ENCODE data around the gene FASN. TPM values are rescaled to one million over a fixed set of nuclear protein-coding genes. Genes with fewer than 3 reads are reported as not detected.

The FASN gene
- total and polyA plus RNA-seq, 2 of the 13 experiments (the other 11 are each of a cell fraction or from before 2014, with no cell fraction given): 51.7 to 101 TPM

- TF ChIP-seq TCF12 (IDR thresholded peaks at IDR 0.05) (no peak), TCF12 (CRISPR knock-in tag; IDR thresholded peaks at IDR 0.05) (no peak), SPEN (CRISPR knock-in tag; IDR thresholded peaks at IDR 0.05; ENCODE audit: low read depth) (peak; percentile 42; the same call in 1 of the 2 replicates), GRHL1 (CRISPR knock-in tag; conservative IDR thresholded peaks at IDR 0.05) (no peak), AKAP8 (CRISPR knock-in tag; IDR thresholded peaks at IDR 0.05) (peak; percentile 72; the same call in 1 of the 2 replicates), SAP130 (CRISPR knock-in tag; IDR thresholded peaks at IDR 0.05; ENCODE audit: low read depth) (0 out of 2 replicates have a peak, but pooled peaks have one; percentile 16), ZBTB33 (CRISPR knock-in tag; IDR thresholded peaks at IDR 0.05) (no peak), GLMP (CRISPR knock-in tag; IDR thresholded peaks at IDR 0.05; ENCODE audit: borderline replicate concordance) (no peak), NFATC3 (CRISPR knock-in tag; IDR thresholded peaks at IDR 0.05) (no peak), RXRB (CRISPR knock-in tag; IDR thresholded peaks at IDR 0.05; ENCODE audit: borderline replicate concordance) (no peak)
Measured at GRCh38 chr17:82045936-82046484, 52.0 kb downstream of the FASN start (continued).

All from HepG2 (cell line).